GM19043 (cell line): ENCODE data around the gene ARHGAP42.

Experiments used
- ATAC-seq: cut with Tn5 transposase; IDR thresholded peaks from one replicate; pipeline ENCODE4 v1.9.1; 2021; ENCODE audit warnings: low read depth; ENCODE audit not compliant: unreplicated experiment

The ARHGAP42 gene

GRCh38 chr11:100902454-100903141, 215.5 kb downstream of the ARHGAP42 start:
- ATAC-seq: no peak

- ATAC-seq: no peak
Measured at GRCh38 chr11:100903284-100903683, 216.2 kb downstream of the ARHGAP42 start.

- ATAC-seq: no peak
Measured at GRCh38 chr11:100905684-100906083, 218.6 kb downstream of the ARHGAP42 start.

DNA sequence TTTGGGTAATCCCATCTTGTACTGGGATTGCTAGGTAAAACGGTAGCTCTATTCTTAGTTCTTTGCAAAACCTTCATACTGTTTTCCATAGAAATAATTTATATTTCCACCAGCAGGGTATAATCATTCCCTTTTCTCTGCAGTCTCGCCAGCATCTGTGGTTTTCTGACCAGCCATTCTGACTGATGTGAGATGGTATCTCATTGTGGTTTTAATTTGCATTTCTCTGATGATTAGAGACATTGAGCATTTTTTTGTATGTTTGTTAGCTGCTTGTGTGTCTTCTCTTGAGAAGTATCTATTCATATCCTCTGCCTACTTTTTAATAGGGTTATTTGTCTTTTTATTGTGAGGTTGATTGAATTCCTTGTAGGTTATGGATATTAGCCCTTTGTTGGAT, 221.7 kb downstream of the ARHGAP42 start:
- ATAC-seq: no peak

GRCh38 chr11:100910808-100911207, 223.7 kb downstream of the ARHGAP42 start:
- peak; percentile 90 for ATAC-seq

GRCh38 chr11:100914415-100915110, 227.5 kb downstream of the ARHGAP42 start:
- ATAC-seq: no peak

GRCh38 chr11:100918551-100919500, 231.7 kb downstream of the ARHGAP42 start:
- ATAC-seq: no peak

DNA sequence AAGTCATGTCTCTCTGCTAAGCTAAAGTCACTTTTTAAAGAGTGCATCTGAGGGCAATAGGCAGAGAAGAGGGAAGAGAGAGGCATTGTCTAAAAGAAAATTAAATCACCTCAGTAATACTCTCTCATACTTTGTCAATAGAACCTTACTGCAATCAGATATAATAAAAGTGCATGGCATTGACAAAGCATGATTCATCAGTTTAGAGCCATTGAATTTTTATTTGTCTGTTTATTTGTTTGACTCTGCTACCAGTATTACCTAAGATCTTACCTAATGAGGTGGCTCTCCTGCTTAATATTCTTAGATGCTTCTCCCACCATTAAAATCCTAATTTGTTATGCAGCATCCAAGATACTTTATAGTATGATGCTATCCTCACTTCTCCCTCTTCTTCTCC, 233.5 kb downstream of the ARHGAP42 start:
- no peak for ATAC-seq

GRCh38 chr11:100922121-100922520, 235.0 kb downstream of the ARHGAP42 start:
- no peak for ATAC-seq

- ATAC-seq: no peak
Measured at GRCh38 chr11:100923555-100923954, 236.5 kb downstream of the ARHGAP42 start.

- ATAC-seq: peak; percentile 69
Measured at GRCh38 chr11:100925935-100926334, 238.8 kb downstream of the ARHGAP42 start.

DNA sequence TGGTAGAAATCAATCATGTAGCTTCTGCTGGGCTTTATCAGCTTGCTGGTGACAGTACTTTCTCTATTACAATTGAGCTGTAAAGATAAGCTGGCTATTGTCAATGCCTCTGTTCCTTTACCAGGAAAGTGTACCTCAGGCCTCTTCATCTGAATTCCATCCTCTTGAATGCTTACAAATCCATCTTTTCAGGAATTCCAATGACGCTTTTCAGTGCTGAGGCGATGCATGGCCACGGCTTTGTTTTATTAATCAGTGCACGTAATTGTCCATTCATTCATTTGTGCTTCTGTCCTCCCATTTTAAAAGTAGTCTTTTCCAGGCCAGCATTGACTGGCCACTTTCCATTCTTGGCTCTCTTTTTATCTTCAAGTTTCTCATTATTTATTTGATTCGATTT, 240.5 kb downstream of the ARHGAP42 start:
- no peak for ATAC-seq

DNA sequence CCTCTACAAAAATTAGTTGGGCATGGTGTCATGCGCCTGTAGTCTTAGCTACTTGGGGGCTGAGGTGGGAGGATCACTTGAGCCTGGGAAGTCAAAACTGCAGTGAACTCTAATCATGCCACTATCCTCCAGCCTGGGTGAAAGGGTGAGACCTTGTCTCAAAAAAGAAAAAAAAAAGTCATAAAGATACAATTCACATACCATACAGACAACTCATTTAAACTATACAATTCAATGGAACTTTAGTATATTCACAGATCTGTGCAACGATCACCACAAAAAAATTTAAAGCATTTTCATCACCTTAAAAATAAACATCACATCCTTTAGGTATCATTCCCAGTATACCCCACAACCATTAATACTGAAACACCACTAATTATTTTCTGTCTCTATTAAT, 241.3 kb downstream of the ARHGAP42 start:
- ATAC-seq: no peak

- ATAC-seq: no peak
Measured at GRCh38 chr11:100929377-100929776, 242.3 kb downstream of the ARHGAP42 start.

- ATAC-seq: no peak
Measured at GRCh38 chr11:100930185-100930778, 243.2 kb downstream of the ARHGAP42 start.

DNA sequence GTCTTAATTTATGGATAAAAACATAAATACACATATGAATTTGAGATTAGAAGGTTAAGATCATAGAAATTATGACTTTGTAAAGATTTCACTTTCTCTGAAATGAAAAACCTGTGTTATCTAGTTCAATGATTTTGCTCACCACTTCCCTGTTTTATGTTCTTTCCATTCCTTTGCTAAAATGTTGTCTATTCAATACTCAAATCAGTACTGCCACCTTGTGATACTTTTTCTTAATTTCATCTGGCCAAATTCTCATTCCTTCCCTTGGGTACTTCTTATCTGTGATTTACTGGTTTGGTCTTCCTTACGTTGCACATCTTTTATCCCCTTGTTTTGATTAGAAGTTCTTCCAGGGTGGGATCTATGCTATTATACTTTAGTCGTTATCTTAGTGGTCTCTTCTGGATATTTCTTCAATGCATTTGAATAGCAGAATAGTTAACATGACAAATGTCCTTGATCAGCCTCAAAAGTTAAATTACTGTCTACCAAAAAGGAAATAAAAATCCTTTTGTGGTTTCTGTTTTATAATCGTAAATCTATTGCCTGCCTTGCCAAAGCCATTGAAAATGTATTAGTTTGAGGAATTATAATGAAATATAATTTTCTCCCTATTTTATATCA, 245.5 kb downstream of the ARHGAP42 start:
- no peak for ATAC-seq

- ATAC-seq: no peak
Measured at GRCh38 chr11:100936781-100937180, 249.7 kb downstream of the ARHGAP42 start.

GRCh38 chr11:100939571-100939970, 252.5 kb downstream of the ARHGAP42 start:
- no peak for ATAC-seq

DNA sequence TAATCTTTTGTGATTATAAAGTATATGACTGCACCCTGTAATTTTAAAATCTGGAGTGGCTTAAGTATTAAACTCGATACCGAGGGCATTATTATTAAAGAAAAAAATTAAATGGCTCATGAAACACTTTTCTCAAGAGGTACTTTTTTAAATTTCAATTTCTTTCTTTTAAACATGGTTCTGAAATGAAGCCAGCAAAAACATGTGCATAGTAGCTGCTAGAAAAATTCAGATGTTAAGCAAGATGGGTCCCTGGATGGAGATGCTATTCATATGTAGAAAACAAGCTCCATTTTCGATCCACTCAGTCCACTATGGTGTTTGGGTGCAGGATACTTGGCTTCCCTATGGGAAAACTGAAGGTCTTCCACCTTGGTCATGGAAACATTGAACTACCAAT, 253.0 kb downstream of the ARHGAP42 start:
- no peak for ATAC-seq

- no peak for ATAC-seq
Measured at GRCh38 chr11:100941033-100941432, 253.9 kb downstream of the ARHGAP42 start.
